Osteocyte (in vitro differentiated cells): ENCODE measurements around the gene ACOX3. TPM values are rescaled to one million over a fixed set of nuclear protein-coding genes. Genes with fewer than 3 reads are reported as not detected.

Experiments
- DNase-seq: peaks from one replicate; pipeline ENCODE4 v3.0.0; 2021; ENCODE audit warnings: mixed read lengths; ENCODE audit not compliant: unreplicated experiment; ENCODE audit errors: extremely low spot score
- H3K27ac Mint-ChIP-seq: one replicate; pipeline ENCODE4 v1.8.0; 2021; ENCODE audit warnings: mild to moderate bottlenecking, mixed read lengths; ENCODE audit not compliant: unreplicated experiment
- H3K27me3 Mint-ChIP-seq: one replicate; pipeline ENCODE4 v1.8.0; 2021; ENCODE audit warnings: mixed read lengths; ENCODE audit not compliant: unreplicated experiment
- H3K36me3 Mint-ChIP-seq: one replicate; pipeline ENCODE4 v1.8.0; 2021; ENCODE audit warnings: mixed read lengths; ENCODE audit not compliant: unreplicated experiment
- H3K4me1 Mint-ChIP-seq: one replicate; pipeline ENCODE4 v1.8.0; 2021; ENCODE audit warnings: mixed read lengths; ENCODE audit not compliant: unreplicated experiment
- H3K4me3 Mint-ChIP-seq: one replicate; pipeline ENCODE4 v1.8.0; 2021; ENCODE audit warnings: mild to moderate bottlenecking, moderate library complexity, mixed read lengths; ENCODE audit not compliant: unreplicated experiment
- H3K9me3 Mint-ChIP-seq: one replicate; pipeline ENCODE4 v1.8.0; 2021; ENCODE audit warnings: mixed read lengths; ENCODE audit not compliant: unreplicated experiment
- CTCF ChIP-seq: fragments of 200-600 bp; sonication (generic); IDR thresholded peaks from 2 replicates; pipeline ENCODE4 v1.5.0; 2021; ENCODE audit warnings: antibody characterized with exemption, mild to moderate bottlenecking, moderate library complexity
- total RNA-seq: library from RNA; stranded (reverse); gene quantifications from 2 replicates; pipeline ENCODE4 v1.2.1, GENCODE V29; 2021

The ACOX3 gene
- total RNA-seq, 1 donor from 2014 or later, result 25.2 TPM

GRCh38 chr4:8401665-8402064 lies 38.9 kb downstream of the ACOX3 start:
- no peak for TF ChIP-seq CTCF

GRCh38 chr4:8400632-8401325 lies 39.7 kb downstream of the ACOX3 start:
- Mint-ChIP-seq H3K27ac (no peak overlapping the region), H3K27me3 (no peaks in the 10 kb centered on the region), H3K36me3 (peaks cover 28% of the 10 kb centered on the region), H3K4me1 (peaks cover 5% of the 10 kb centered on the region), H3K4me3 (no peak overlapping the region), H3K9me3 (no peaks in the 10 kb centered on the region)
- no peak for TF ChIP-seq CTCF
- DNase-seq, result no peak

More at GRCh38 chr4:8401665-8402064, 38.9 kb downstream of the ACOX3 start:
- Mint-ChIP-seq H3K4me1 (peaks cover 5% of the 10 kb centered on the region), H3K4me3 (no peak overlapping the region), H3K27ac (no peak overlapping the region), H3K36me3 (peaks cover 29% of the 10 kb centered on the region), H3K27me3 (no peaks in the 10 kb centered on the region), H3K9me3 (no peaks in the 10 kb centered on the region)
- DNase-seq, result no peak

- no peaks in the 10 kb centered on the region for H3K27me3 Mint-ChIP-seq
- no peak overlapping the region for H3K27ac Mint-ChIP-seq
- no peaks in the 10 kb centered on the region for H3K9me3 Mint-ChIP-seq
- H3K4me3 Mint-ChIP-seq, result no peak overlapping the region
- no peak for TF ChIP-seq CTCF
- no peak for DNase-seq
- H3K4me1 Mint-ChIP-seq, result peaks cover 7% of the 10 kb centered on the region
- H3K36me3 Mint-ChIP-seq, result peaks cover 23% of the 10 kb centered on the region
Observed at GRCh38 chr4:8399298-8399697, 41.2 kb downstream of the ACOX3 start.

GRCh38 chr4:8398347-8398746 lies 42.2 kb downstream of the ACOX3 start:
- H3K9me3 Mint-ChIP-seq, result no peaks in the 10 kb centered on the region
- DNase-seq, result no peak
- H3K4me3 Mint-ChIP-seq, result no peak overlapping the region
- H3K4me1 Mint-ChIP-seq, result peaks cover 17% of the 10 kb centered on the region
- no peak for TF ChIP-seq CTCF
- no peaks in the 10 kb centered on the region for H3K27me3 Mint-ChIP-seq
- no peak overlapping the region for H3K27ac Mint-ChIP-seq
- H3K36me3 Mint-ChIP-seq, result peaks cover 23% of the 10 kb centered on the region

- no peak for TF ChIP-seq CTCF
- Mint-ChIP-seq H3K36me3 (peaks cover 23% of the 10 kb centered on the region), H3K4me1 (peaks cover 26% of the 10 kb centered on the region), H3K4me3 (no peak overlapping the region), H3K9me3 (no peaks in the 10 kb centered on the region), H3K27ac (no peak overlapping the region), H3K27me3 (no peaks in the 10 kb centered on the region)
- DNase-seq, result no peak
Observed at GRCh38 chr4:8396762-8397406, 43.6 kb downstream of the ACOX3 start.
